ENCODE measurements around the gene BTG3.

BTG3 gene

DNA sequence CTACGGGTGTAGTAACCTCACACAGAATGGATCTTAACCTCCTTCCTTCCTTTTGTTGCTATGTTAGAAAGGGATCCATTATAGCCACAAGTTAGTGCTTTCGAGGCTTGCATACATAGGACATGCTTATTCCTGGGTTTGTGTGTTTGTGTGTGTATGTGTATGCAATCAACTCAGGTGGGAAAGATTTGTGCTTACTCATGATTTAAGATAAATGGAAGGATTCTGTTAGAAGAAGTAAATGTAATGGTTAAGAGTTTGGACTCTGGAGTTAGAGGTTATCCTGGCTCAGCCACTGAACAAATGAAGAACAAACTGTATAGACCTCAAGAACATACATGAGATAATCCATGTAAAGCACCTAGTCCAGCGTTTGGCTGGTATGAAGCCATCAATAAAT is 28.8 kb downstream of the BTG3 start:
- Histone ChIP-seq H3K27me3 (ENCODE audit: insufficient read depth, low read length, poor library complexity, severe bottlenecking) (no peaks in the 10 kb centered on the region), H3K36me3 (ENCODE audit: insufficient read depth, low read length) (no peaks in the 10 kb centered on the region), H2AFZ (ENCODE audit: low read length) (no peak overlapping the region), H3K79me2 (ENCODE audit: insufficient read depth, low read length) (no peaks in the 10 kb centered on the region), H3K4me2 (ENCODE audit: low read depth, low read length, poor library complexity, severe bottlenecking) (no peak overlapping the region), H4K20me1 (ENCODE audit: insufficient read depth, low read length, poor library complexity, severe bottlenecking) (no peaks in the 10 kb centered on the region), H3K4me3 (ENCODE audit: low read length, poor library complexity, severe bottlenecking) (no peak overlapping the region), H3K9me3 (ENCODE audit: insufficient read depth, low read depth, low read length) (no peaks in the 10 kb centered on the region), H3K9me2 (replicated peaks; ENCODE audit: low read depth, low read length) (no peaks in the 10 kb centered on the region), H3K4me1 (ENCODE audit: insufficient read depth, low read length, poor library complexity, severe bottlenecking) (no peaks in the 10 kb centered on the region), H3K9ac (ENCODE audit: low read depth, low read length, poor library complexity, severe bottlenecking) (no peak overlapping the region), H3F3A (ENCODE audit: low read depth) (no peaks in the 10 kb centered on the region)
- TF ChIP-seq EZH2phosphoT487 (IDR thresholded peaks at IDR 0.05; ENCODE audit: borderline replicate concordance): no peak
- TF ChIP-seq, protein P1, sequence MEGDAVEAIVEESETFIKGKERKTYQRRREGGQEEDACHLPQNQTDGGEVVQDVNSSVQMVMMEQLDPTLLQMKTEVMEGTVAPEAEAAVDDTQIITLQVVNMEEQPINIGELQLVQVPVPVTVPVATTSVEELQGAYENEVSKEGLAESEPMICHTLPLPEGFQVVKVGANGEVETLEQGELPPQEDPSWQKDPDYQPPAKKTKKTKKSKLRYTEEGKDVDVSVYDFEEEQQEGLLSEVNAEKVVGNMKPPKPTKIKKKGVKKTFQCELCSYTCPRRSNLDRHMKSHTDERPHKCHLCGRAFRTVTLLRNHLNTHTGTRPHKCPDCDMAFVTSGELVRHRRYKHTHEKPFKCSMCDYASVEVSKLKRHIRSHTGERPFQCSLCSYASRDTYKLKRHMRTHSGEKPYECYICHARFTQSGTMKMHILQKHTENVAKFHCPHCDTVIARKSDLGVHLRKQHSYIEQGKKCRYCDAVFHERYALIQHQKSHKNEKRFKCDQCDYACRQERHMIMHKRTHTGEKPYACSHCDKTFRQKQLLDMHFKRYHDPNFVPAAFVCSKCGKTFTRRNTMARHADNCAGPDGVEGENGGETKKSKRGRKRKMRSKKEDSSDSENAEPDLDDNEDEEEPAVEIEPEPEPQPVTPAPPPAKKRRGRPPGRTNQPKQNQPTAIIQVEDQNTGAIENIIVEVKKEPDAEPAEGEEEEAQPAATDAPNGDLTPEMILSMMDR (conservative IDR thresholded peaks at IDR 0.05; ENCODE audit: low read length): no peak

DNA sequence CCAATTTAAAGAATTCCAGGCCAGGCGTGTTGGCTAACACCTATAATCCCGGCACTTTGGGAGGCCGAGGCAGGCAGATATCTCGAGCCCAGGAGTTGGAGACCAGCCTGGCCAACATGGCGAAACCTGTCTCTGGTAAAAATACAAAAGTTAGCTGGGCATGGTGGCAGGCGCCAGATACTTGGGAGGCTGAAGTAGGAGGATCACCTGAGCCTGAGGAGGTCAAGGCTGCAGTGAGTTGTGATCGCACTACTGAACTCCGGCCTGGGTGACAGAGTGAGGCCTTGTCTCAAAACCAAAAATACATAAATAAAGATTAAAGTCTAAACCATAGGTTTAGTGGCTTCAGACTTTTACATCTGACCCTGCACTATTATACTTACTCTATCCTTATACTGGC is 32.4 kb downstream of the BTG3 start:
- no peaks in the 10 kb centered on the region for H3F3A ChIP-seq (ENCODE audit: low read depth)
- no peak overlapping the region for H3K9ac ChIP-seq (ENCODE audit: low read depth, low read length, poor library complexity, severe bottlenecking)
- no peaks in the 10 kb centered on the region for H3K9me2 ChIP-seq (replicated peaks; ENCODE audit: low read depth, low read length)
- H4K20me1 ChIP-seq (ENCODE audit: insufficient read depth, low read length, poor library complexity, severe bottlenecking): no peaks in the 10 kb centered on the region
- H3K9me3 ChIP-seq (ENCODE audit: insufficient read depth, low read depth, low read length): no peaks in the 10 kb centered on the region
- no peak overlapping the region for H2AFZ ChIP-seq (ENCODE audit: low read length)
- no peaks in the 10 kb centered on the region for H3K36me3 ChIP-seq (ENCODE audit: insufficient read depth, low read length)
- H3K4me2 ChIP-seq (ENCODE audit: low read depth, low read length, poor library complexity, severe bottlenecking): no peak overlapping the region
- no peaks in the 10 kb centered on the region for H3K27me3 ChIP-seq (ENCODE audit: insufficient read depth, low read length, poor library complexity, severe bottlenecking)
- no peak overlapping the region for H3K4me3 ChIP-seq (ENCODE audit: low read length, poor library complexity, severe bottlenecking)
- TF ChIP-seq, protein P1 (conservative IDR thresholded peaks at IDR 0.05; ENCODE audit: low read length): no peak
- no peak for TF ChIP-seq EZH2phosphoT487 (IDR thresholded peaks at IDR 0.05; ENCODE audit: borderline replicate concordance)
- H3K4me1 ChIP-seq (ENCODE audit: insufficient read depth, low read length, poor library complexity, severe bottlenecking): no peaks in the 10 kb centered on the region
- H3K79me2 ChIP-seq (ENCODE audit: insufficient read depth, low read length): no peaks in the 10 kb centered on the region

DNA sequence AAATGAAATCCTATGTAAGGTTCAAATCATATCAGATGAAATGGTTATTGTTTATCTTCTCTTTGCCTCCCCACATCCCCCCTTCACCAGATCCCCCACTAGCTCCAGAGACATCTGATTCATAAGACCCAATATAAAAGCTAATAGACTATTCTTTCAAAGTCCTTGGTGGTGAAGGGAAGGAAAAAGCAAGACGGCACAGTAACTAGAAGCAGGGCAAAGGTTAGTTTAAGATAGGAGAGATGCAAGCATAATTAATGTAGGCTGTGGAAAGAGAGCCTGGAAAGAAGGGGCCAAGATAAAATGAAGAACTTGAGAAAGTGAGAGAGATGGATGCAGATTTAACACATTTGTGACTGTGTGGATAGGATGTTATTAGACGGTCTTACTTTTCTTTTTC is 33.8 kb downstream of the BTG3 start:
- no peak overlapping the region for H3K4me2 ChIP-seq (ENCODE audit: low read depth, low read length, poor library complexity, severe bottlenecking)
- no peak overlapping the region for H3K4me3 ChIP-seq (ENCODE audit: low read length, poor library complexity, severe bottlenecking)
- TF ChIP-seq, protein P1 (conservative IDR thresholded peaks at IDR 0.05; ENCODE audit: low read length): no peak
- no peak for TF ChIP-seq EZH2phosphoT487 (IDR thresholded peaks at IDR 0.05; ENCODE audit: borderline replicate concordance)
- H3F3A ChIP-seq (ENCODE audit: low read depth): no peaks in the 10 kb centered on the region
- no peaks in the 10 kb centered on the region for H3K4me1 ChIP-seq (ENCODE audit: insufficient read depth, low read length, poor library complexity, severe bottlenecking)
- H3K79me2 ChIP-seq (ENCODE audit: insufficient read depth, low read length): no peaks in the 10 kb centered on the region
- no peaks in the 10 kb centered on the region for H4K20me1 ChIP-seq (ENCODE audit: insufficient read depth, low read length, poor library complexity, severe bottlenecking)
- no peaks in the 10 kb centered on the region for H3K9me2 ChIP-seq (replicated peaks; ENCODE audit: low read depth, low read length)
- no peaks in the 10 kb centered on the region for H3K27me3 ChIP-seq (ENCODE audit: insufficient read depth, low read length, poor library complexity, severe bottlenecking)
- H3K9me3 ChIP-seq (ENCODE audit: insufficient read depth, low read depth, low read length): no peaks in the 10 kb centered on the region
- H3K9ac ChIP-seq (ENCODE audit: low read depth, low read length, poor library complexity, severe bottlenecking): no peak overlapping the region
- no peak overlapping the region for H2AFZ ChIP-seq (ENCODE audit: low read length)
- H3K36me3 ChIP-seq (ENCODE audit: insufficient read depth, low read length): no peaks in the 10 kb centered on the region

All from Loucy (cell line).